AG20443 (cell line): ENCODE results near the gene ETFB.

Experiments used
- DNase-seq: peaks from one replicate; pipeline ENCODE4 v3.0.0; 2012; ENCODE audit warnings: low spot score, mixed read lengths

Gene ETFB

DNA sequence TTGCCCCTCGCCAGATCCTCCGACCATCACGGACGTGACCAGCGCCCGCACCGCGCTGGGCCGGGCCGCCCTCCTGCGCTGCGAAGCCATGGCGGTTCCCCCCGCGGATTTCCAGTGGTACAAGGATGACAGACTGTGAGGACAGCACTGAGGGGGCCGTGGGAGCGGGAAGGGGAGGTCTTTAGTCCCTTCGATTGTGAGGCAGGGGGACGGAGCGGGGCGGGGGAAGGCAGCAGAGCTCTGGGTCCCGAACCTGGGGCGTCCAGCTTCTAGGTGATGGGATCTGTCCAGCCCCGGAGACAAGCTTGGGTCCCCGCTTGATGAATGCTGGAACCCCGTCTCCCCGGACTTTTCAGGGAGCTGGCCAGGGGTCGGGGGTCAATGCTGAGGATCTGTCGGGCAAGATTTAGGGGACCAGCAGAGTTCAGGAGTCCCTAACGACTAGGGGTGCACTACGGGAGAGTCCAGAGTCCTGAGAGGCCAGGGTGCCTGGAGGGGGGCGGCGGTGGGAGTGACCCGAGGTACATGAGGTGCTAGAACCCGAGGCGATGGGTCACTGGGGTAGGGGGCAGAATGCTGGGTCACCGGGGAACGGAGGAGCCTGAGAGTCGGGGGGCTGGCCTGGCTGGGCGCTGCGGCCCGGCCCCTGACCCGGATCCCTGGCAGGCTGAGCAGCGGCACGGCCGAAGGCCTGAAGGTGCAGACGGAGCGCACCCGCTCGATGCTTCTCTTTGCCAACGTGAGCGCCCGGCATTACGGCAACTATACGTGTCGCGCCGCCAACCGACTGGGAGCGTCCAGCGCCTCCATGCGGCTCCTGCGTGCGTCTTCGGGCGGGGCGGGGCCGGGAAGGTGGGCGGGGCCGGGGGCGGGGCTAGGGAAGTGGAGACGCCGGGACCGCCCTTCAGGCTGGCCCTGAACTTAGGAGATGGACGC lies 38.9 kb downstream of the ETFB start:
- peak; percentile 88 for DNase-seq

DNA sequence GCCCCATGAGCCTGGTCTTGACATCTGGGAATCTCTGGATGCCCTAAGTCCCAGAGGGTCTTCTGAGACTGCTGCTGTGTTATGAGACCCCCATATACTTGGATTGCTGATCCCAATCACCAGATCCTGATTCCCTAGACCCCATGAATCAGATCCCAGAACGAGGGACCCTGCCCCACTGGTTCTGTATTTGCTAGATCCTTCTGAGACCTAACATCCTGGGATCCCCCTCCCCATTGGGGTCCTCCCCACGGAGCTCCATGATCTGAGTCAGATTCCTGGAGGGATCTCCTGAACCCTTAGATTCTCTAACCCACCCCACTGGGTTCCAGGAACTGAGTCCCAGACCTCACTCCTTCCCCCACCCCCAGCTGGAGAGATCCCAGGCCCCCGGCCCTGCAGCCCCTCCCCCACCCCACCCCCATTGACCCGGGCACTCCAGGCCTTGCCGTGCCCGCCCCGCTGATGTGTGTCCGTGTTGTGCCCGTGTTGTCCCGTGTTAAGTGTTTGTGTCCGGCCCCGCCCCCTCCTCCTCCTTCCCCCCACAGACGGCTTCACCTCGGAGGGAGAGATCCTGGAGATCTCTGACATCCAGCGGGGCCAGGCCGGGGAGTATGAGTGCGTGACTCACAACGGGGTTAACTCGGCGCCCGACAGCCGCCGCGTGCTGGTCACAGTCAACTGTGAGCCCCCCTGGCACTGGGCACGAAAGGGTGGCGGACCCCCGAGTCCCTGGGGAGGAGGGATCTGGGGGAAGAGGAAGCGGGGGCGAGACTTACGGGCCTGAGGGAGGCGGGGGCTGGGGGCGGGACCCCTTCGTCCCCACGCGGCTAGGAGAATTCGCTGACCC lies 39.7 kb downstream of the ETFB start:
- DNase-seq, result no peak

DNA sequence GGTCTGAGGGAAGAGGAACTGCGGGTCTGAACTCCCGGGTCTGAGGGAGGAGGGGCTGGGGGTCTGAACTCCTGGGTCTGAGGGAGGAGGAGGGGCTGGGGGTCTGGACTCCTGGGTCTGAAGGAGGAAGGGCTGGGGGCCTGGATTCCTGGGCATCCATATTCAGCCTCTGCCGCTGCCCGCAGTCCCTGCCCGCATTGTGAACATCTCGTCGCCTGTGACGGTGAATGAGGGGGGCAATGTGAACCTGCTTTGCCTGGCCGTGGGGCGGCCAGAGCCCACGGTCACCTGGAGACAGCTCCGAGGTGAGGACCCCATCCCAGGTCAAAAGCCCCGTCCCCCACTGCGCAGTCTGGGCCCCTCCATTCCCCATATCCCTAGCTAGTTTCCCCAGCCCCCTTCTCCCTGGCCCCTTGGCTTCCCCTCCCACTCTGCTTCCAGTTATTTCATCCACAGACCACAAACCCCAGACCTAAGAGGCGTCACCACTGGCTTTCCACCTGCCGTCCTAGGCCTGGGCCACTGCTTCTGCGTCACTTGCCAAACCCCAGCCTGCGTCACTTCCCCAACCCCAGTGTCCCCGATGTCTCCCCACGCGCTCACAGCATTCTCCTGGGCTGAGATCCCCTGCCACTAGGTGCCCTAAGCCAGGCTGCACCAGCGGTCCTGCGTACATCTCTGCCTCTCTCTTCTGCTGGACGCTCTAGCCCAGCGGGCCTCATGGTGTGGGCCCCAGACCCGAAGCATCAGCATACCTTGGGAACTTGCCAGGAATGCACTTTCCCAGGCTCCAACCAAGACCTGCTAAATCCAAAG lies 40.8 kb downstream of the ETFB start:
- DNase-seq, result no peak

DNA sequence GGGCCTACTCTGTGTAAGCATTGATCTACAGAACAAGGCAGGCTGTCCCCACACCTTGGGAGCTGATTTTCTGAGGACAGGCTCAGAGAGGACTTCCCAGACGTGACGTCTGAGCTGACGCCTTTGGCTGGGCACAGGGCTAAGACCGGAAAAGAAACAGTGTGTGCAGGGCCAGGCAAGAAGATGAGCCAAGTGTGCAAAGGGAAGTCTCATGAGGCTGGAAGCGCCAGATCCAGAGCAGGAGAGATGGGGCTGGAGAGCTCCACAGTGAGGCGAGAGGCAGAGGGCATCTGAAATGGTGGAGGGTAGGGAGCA lies 42.1 kb downstream of the ETFB start:
- DNase-seq, result no peak

DNA sequence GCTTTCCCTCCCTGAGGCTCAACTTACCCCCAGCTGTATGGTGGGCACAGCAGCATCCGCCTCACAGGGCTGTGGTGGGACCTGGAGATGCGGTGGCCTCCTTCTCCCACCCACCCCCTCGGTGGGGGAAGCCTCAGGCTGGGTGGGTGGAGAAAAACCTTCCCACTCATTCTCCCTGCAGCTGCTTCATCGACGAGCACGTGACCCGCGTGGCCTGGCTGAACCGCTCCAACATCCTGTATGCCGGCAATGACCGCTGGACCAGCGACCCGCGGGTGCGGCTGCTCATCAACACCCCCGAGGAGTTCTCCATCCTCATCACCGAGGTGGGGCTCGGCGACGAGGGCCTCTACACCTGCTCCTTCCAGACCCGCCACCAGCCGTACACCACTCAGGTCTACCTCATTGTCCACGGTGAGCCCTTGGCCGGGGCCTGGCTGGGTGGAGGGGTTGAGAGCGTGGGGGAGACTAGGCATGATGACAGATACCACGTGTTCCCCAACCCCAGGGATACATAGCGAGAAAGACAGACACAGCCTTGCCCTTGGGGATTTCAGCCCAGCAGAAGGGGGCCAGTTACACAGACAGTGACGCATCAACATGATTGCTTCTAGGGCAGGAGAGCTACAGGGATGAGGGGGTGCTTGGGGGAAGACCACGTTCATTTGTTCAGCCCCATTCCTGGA lies 42.6 kb downstream of the ETFB start:
- no peak for DNase-seq

DNA sequence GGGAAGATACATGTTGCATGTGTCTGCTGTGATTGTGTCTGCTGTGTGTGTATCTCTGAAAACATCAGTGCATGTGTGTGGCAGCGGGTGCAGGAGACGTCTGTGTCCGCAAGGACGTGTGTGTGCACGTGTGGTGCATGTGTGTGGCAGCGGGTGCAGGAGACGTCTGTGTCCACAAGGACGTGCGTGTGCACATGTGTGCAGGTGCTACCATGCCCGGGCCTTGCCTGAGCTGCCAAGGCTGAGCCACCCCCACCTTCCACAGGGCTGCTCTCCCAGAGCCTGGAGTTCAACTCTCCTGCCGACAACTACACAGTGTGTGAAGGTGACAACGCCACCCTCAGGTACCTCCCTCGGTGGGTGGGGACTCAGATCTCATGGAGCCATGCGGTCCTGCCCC lies 44.4 kb downstream of the ETFB start:
- no peak for DNase-seq

DNA sequence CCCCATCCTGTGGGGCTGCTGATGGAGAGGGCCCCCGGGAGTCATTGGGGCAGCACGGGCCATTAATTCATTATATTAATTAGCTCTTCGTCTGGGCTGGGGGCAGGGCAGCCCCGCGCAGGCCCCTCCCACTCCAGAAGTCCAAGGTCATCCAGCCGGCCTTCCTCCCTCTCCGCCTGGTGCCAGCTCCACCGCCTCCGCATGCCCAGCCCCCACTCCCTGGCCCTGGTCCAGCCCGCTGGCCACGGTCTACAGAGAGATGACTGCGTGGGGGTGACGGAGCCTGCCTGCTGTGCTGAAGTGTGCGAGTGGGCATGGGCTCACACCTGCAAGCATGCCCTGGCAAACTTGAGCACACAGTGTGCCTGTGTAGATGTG lies 45.9 kb downstream of the ETFB start:
- no peak for DNase-seq

DNA sequence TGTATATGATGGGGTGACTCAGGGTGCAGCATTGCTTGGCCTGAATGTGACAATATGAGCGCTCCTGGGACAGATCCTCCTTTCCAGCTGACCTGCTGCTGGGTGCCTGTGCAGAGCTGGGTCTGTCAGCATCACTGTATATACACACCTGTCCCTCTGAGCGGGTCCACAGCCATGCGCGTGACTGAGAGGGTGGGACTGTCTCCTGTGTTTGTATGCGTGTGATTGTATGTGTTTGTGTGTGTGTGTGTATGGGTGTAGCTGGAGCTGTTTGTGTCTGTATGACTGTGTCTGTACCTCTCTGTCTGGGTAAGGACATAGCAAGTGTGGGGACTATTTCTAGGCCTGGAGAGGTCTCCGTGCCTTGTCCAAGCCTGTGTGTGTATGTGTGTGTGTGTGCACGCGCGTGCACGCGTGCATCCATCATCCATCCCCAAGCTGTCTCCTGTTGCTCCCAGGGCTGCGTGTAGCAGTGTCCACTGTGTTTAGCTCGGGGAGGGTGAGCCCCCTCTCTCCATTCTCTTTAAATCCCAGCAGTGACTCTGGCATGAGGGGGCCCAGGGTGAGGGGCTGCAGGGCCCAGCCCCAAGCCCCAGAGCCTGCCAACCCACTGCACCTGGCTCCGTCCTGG lies 46.4 kb downstream of the ETFB start:
- DNase-seq, result no peak

DNA sequence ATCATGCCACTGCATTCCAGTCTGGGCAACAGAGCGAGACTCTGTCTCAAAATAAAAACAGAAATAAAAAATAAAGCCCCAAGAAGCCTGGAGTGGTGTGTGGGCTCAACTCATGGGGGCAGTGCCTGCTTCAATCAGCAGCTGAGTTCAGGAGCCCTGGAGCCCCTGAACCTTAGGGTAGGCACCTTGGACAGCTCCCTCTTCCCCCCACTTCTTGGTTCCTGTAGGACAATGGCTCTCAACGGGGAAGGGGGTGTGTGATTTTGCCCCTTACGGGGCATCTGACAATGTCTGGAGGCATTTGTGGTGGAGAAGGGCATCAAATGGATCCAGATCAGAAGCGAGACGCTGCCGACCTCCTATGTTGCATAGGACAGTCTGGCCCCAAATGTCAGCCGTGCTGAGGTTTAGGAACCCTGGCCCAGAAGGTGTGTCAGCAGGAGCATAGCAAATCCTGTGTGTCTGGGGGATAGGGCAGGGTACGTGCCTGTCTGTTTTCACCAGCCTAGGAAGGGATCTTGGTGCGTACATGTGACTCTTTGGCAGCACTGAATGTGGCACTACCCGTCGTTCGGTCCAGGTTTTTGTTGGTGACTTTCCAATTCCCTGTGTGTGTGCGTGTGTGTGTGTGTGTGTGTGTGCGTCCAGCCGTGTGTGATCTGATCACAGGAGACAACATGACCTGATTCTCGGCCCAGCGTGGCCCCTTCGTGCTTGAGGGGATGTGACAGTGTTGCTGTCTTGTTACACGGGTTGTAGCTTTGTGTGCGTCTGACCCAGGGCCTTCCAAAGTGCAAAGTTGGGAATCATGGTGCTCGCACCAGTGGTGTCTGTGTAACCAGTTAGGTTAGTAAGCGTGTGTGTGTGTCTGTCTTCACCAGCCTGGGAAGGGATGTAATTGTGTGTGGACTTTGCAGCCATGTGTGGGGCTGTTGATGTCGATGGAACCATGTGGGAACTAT lies 47.2 kb downstream of the ETFB start:
- DNase-seq, result no peak

DNA sequence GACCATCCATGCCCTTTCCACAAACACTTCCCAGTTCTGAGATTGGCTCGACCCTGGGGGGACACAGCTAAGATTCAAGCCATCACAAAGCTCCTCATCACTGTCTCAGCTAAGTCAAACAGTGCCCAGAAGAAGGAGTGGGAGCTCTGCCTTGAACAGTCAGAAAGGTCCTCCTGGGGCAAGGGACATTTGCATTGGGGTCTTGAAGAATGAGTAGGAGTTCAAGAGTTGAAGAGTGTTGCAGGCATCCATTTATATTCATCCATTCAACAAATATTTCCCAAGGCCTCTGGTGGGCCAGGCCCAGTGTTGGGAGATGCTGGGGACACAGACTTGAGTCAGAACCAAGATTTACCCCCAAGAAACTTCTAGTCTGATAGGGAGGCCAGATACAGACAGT lies 48.2 kb downstream of the ETFB start:
- no peak for DNase-seq

DNA sequence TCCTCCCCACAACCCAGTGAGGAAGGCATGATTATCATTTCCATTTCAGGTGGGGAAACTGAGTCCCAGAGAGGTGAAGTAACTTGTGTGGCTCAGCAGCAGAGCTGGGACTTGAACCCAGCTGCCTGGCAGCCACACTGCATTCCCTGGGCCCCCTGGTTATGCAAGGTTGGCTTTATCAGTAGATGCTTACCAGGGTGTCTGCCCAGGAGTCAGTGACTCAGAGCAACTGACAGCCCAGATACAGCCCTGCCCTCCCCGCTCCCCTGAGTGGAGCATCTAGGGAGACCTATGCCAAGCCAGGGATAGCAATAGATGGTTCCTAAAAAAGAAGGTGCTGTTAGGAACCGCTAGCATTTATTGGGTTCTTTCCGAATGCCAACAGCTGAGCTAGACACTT lies 48.8 kb downstream of the ETFB start:
- DNase-seq, result no peak

DNA sequence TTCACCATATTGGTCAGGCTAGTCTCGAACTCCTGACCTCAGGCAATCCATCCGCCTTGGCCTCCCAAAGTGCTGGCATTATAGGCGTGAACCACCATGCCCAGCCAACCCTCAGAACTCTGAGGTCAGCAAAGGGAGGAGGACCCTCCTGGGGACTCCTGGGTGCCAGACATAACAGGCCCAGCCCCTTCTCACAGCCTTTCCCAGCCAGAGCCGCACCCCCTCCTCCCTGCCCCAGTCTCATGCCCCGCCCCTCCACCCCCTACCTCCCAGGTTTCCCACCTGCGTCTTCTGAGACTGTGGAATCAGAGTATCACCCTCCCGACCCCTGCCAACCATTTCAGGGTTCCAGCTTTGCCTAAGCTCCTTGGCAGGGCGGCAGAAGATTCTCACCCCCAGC lies 49.5 kb downstream of the ETFB start:
- no peak for DNase-seq

DNA sequence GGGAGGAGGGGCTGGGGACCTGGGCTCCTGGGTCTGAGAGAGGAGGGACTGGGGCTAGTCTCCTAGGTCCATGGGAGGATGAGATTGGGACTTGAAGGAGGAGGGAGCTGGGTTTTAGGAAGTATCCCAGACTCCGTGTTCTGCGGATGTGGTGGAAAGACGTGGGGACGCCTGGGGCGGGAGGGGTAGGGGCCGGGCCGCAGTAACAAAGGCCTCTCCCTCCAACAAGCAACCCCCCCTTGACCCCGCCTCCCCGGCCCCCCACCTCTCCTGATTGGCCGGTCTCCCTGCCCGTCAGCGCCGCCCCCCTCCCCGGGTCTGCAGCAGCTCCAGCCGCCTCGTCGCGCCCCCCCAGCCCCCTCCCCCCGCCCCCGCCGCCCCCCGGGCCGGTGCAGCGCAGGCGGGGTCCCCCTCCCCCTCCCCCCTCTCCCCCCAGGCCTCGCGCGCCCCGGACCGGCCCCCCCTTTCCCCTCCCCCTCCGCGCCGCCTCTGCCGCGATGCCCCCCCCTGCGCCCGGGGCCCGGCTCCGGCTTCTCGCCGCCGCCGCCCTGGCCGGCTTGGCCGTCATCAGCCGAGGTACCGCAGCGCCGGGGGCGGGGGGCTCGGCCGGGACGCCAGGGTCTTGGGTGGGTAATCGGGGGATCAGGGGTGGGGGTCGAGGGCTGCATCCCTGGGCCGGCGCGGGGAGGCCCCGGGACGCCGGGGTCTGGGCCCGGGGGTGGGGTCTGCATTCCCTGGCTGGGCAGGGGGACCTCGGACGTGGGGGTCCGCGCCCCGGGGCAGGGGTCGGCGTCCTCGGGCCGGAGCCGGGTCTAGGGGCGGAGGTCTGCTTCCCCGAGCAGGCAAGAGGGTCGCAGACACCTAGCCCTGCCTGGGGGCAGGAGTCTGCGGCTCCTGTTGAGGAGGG lies 54.6 kb downstream of the ETFB start, which contains the start of gene IGLON5:
IGLON5 (plus strand) TSS at position 294 of the 907 bp plus-strand sequence; CDS start at position 498, 204 bp downstream.
- DNase-seq, result no peak

DNA sequence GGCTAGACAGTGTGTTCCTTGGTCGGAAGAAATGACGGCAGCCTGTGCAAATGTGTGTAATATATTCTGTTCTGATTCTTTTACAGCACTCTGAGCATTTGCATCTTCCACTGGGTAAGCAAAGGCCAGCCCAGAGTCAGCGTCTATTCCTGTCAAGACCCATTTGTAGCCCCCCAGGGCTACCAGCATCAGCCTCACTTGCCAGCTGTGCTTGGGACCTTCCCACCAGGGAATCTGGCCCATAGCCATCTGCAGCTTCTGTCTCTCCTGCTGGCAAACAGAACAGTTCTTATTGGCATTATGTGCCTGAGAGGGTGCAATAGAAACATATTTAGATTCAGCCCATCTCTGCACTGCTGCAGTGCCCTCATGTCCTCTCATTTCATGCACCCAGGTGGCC lies 60.7 kb downstream of the ETFB start:
- no peak for DNase-seq

DNA sequence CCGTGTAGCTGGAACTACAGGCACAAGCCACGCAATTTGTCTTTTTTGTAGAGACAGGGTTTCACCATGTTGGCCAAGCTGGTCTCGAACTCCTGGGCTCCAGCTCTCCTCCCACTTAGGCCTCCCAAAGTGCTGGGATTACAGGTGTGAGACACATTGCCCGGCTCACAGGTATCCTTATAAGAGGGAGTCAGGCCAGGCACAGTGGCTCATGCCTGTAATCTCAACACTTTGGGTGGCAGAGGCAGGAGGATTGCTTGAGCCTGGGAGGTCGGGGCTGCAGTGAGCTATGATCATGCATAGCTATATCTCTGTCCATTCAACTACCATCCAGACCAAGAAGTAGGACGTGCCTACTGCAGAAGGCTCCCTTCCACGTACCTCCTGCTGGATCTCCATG lies 64.9 kb downstream of the ETFB start:
- DNase-seq, result no peak

DNA sequence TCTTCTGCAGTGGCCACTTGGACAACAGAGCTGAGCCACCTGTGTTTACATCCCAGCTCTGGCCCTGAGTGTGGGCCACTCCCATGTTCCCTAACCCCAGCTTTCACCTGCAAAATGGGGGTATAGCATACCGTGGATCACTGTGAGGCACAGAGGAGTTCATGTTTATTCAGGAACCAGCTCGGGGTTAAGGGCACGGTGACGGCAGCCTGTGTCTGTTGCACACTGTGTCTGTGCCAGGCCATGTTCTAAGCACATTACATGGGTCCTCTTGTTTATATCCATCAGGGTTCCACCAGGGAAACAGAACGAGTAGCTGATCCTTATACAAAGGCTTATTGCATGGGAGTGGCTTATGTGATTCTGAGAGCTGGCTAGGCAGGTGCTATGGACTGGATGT lies 68.8 kb downstream of the ETFB start:
- DNase-seq, result no peak

DNA sequence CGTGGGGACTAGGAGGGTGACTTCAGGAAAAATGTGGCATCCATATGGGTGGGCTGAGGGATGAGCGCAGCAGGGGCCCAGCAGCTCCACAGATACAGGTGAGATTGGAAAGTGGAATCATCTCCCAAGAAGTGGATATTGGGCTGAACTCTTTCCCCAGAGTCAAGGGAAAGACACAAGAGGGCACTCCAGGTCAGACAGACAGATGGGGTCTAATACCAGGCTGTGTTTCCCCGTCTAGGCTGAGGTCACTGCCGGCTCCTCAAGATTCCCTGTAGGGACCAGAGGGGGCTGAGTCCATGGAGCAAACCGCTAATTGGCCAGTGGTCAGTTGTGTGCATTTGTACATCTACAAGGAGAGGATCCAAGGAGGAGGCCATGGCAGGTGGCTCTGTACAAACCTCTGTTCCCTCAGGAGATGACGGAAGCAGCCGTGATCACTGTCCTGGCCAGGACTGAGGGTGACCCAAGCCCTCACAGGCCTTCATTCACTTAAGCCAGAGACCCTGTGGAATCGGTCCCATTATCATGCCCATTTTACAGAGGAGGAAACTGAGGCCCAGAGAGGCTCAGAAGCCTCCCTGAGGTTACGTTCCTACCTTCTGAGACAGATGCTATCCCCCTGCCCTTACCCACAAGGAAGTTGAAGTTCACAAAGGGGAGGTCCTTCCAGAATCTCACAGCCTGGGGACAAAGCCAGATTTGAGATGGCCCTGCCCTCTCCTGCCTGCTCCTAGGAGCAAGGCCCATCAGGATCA lies 69.7 kb downstream of the ETFB start:
- DNase-seq, result no peak

DNA sequence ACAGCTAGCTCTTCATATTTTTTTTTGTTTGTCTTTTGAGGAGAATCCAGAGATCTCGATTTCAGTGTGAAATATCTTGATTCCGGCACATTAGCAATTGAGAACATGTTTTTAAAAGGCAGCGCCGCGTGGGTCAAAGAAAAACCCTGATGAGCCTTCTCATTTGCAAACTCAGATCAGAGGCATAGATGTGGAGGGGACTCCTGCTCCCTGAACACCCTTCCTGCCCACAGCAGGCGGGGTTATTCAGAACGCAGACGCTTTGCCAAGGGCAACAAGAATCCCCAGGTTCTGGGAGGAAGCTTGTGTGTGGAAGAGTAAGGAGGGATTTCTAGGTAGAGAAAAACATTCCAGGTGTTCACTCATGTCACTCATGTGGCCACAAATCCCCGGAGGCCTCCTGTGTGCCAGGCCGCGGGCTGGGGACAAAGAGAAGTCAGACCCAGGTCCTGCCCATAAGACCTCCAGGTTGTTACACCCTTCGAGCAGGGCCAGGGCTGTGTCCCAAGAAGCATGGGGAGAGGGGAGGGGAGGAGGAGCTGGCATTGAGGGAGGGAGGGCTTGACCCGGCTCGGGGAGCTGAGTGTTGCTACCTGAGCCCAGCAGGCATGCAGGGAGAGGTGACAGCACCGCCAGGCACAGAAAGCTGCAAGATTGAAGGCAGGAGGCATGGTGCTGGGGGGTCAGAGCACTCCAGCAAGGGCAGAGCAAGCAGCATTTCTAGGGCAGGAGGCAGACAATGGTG lies 70.6 kb downstream of the ETFB start:
- no peak for DNase-seq
